HepG2 (cell line): ENCODE data around the gene KANK3. TPM values are rescaled to one million over a fixed set of nuclear protein-coding genes. Genes with fewer than 3 reads are reported as not detected.

Source experiments
- ERF ChIP-seq: IDR thresholded peaks from 2 replicates; pipeline ENCODE4 v1.6.1; 2018; ENCODE audit warnings: missing biosample characterization, missing genetic modification reagents
- HNRNPL ChIP-seq: fragments of 200-400 bp; formaldehyde crosslinking; IDR thresholded peaks from 2 replicates; pipeline ENCODE4 v1.6.1; 2017; ENCODE audit warnings: mild to moderate bottlenecking, low read depth, low read length
- TBL1XR1 ChIP-seq: fragments of 150-350 bp; IDR thresholded peaks from 2 replicates; pipeline ENCODE4 v1.6.1; 2014; ENCODE audit warnings: borderline replicate concordance, low read length; ENCODE audit not compliant: partially characterized antibody
- ZFX ChIP-seq: sonication (generic); formaldehyde crosslinking; IDR thresholded peaks from 2 replicates; pipeline ENCODE4 v1.4.0; 2020; ENCODE audit warnings: mild to moderate bottlenecking, low read depth, missing genetic modification reagents, moderate library complexity
- ZNF253 ChIP-seq: sonication (generic); formaldehyde crosslinking; IDR thresholded peaks from 2 replicates; pipeline ENCODE4 v1.8.0; 2022; ENCODE audit warnings: mild to moderate bottlenecking, missing genetic modification reagents, borderline replicate concordance
- ZNF383 ChIP-seq: sonication (generic); formaldehyde crosslinking; IDR thresholded peaks from 2 replicates; pipeline ENCODE4 v1.4.0; 2020; ENCODE audit warnings: missing genetic modification reagents, mild to moderate bottlenecking, borderline replicate concordance
- ZNF468 ChIP-seq: sonication (generic); formaldehyde crosslinking; IDR thresholded peaks from 2 replicates; pipeline ENCODE4 v1.8.0; 2022; ENCODE audit warnings: mild to moderate bottlenecking, moderate library complexity, missing genetic modification reagents
- ZNF761 ChIP-seq: sonication (generic); formaldehyde crosslinking; conservative IDR thresholded peaks from 2 replicates; pipeline ENCODE4 v1.4.0; 2020; ENCODE audit warnings: mild to moderate bottlenecking, missing genetic modification reagents
- ZSCAN20 ChIP-seq: sonication (generic); formaldehyde crosslinking; IDR thresholded peaks from 2 replicates; pipeline ENCODE4 v1.4.0; 2020; ENCODE audit warnings: missing genetic modification reagents, mild to moderate bottlenecking, borderline replicate concordance
- polyA plus RNA-seq, 8 experiments: library from polyadenylated mRNA; depleted of rRNA in 3 of 8; stranded (reverse) in 7 of 8; unstranded in 1 of 8; fragments of >200 nt; fragmentation: Illumina TruSeq in 4 of 8; extraction: Trizol in 4 of 8; gene quantifications; 2 replicates each; pipeline versions ENCODE4 v1.2.1 to v1.2.3, GENCODE V29; 2011 to 2016; ENCODE audit warnings: low read depth in 4 of 8, missing spikeins in 1 of 8, mixed read lengths in 1 of 8; ENCODE audit not compliant: insufficient read depth in 1 of 8
- total RNA-seq, 5 experiments: library from RNA; depleted of rRNA; stranded (reverse); fragments of >200 nt; fragmentation: Illumina TruSeq; extraction: Trizol; gene quantifications; 2 replicates each; pipeline ENCODE4 v1.2.3, GENCODE V29; 2016; ENCODE audit warnings: low read depth in 1 of 5
- TF ChIP-seq, protein P1 (sequence below): sonication (generic); formaldehyde crosslinking; IDR thresholded peaks from 2 replicates; pipeline ENCODE4 v1.5.0; 2020; ENCODE audit warnings: mild to moderate bottlenecking, missing genetic modification reagents, borderline replicate concordance
- TF ChIP-seq, protein P2 (sequence below): sonication (generic); formaldehyde crosslinking; IDR thresholded peaks from 2 replicates; pipeline ENCODE4 v1.4.0; 2020; ENCODE audit warnings: mild to moderate bottlenecking, missing genetic modification reagents
- TF ChIP-seq, protein P3 (sequence below): sonication (generic); formaldehyde crosslinking; IDR thresholded peaks from 2 replicates; pipeline ENCODE4 v1.5.1; 2020; ENCODE audit warnings: missing genetic modification reagents, mild to moderate bottlenecking, borderline replicate concordance
- TF ChIP-seq, protein P4 (sequence below): sonication (generic); formaldehyde crosslinking; IDR thresholded peaks from 2 replicates; pipeline ENCODE4 v1.4.0; 2020; ENCODE audit warnings: mild to moderate bottlenecking, missing genetic modification reagents

KANK3 gene
- total and polyA plus RNA-seq, 2 of the 13 experiments (the other 11 are each of a cell fraction or from before 2014, with no cell fraction given) = 0.15 to 0.20 TPM

GRCh38 chr19:8361921-8362793 is 19.1 kb upstream of the KANK3 start (continued):
- TF ChIP-seq, protein P1, sequence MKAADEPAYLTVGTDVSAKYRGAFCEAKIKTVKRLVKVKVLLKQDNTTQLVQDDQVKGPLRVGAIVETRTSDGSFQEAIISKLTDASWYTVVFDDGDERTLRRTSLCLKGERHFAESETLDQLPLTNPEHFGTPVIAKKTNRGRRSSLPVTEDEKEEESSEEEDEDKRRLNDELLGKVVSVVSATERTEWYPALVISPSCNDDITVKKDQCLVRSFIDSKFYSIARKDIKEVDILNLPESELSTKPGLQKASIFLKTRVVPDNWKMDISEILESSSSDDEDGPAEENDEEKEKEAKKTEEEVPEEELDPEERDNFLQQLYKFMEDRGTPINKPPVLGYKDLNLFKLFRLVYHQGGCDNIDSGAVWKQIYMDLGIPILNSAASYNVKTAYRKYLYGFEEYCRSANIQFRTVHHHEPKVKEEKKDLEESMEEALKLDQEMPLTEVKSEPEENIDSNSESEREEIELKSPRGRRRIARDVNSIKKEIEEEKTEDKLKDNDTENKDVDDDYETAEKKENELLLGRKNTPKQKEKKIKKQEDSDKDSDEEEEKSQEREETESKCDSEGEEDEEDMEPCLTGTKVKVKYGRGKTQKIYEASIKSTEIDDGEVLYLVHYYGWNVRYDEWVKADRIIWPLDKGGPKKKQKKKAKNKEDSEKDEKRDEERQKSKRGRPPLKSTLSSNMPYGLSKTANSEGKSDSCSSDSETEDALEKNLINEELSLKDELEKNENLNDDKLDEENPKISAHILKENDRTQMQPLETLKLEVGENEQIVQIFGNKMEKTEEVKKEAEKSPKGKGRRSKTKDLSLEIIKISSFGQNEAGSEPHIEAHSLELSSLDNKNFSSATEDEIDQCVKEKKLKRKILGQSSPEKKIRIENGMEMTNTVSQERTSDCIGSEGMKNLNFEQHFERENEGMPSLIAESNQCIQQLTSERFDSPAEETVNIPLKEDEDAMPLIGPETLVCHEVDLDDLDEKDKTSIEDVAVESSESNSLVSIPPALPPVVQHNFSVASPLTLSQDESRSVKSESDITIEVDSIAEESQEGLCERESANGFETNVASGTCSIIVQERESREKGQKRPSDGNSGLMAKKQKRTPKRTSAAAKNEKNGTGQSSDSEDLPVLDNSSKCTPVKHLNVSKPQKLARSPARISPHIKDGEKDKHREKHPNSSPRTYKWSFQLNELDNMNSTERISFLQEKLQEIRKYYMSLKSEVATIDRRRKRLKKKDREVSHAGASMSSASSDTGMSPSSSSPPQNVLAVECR = peak; percentile 46; the same call in 1 of the 2 replicates
- TF ChIP-seq, protein P2, sequence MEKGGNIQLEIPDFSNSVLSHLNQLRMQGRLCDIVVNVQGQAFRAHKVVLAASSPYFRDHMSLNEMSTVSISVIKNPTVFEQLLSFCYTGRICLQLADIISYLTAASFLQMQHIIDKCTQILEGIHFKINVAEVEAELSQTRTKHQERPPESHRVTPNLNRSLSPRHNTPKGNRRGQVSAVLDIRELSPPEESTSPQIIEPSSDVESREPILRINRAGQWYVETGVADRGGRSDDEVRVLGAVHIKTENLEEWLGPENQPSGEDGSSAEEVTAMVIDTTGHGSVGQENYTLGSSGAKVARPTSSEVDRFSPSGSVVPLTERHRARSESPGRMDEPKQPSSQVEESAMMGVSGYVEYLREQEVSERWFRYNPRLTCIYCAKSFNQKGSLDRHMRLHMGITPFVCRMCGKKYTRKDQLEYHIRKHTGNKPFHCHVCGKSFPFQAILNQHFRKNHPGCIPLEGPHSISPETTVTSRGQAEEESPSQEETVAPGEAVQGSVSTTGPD (CRISPR knock-in tag) = no peak
- TF ChIP-seq TBL1XR1 (no peak), ZNF383 (no peak), ZSCAN20 (no peak), ERF (CRISPR knock-in tag) (0 out of 2 replicates have a peak, but pooled peaks have one; percentile 26), ZFX (CRISPR knock-in tag) (peak; percentile 64), ZNF761 (CRISPR knock-in tag) (no peak), ZNF253 (CRISPR knock-in tag) (no peak), HNRNPL (peak; percentile 88; the same call in 1 of the 2 replicates), ZNF468 (CRISPR knock-in tag) (no peak)
- TF ChIP-seq, protein P3, sequence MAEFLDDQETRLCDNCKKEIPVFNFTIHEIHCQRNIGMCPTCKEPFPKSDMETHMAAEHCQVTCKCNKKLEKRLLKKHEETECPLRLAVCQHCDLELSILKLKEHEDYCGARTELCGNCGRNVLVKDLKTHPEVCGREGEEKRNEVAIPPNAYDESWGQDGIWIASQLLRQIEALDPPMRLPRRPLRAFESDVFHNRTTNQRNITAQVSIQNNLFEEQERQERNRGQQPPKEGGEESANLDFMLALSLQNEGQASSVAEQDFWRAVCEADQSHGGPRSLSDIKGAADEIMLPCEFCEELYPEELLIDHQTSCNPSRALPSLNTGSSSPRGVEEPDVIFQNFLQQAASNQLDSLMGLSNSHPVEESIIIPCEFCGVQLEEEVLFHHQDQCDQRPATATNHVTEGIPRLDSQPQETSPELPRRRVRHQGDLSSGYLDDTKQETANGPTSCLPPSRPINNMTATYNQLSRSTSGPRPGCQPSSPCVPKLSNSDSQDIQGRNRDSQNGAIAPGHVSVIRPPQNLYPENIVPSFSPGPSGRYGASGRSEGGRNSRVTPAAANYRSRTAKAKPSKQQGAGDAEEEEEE (CRISPR knock-in tag) = no peak
- TF ChIP-seq, protein P4, sequence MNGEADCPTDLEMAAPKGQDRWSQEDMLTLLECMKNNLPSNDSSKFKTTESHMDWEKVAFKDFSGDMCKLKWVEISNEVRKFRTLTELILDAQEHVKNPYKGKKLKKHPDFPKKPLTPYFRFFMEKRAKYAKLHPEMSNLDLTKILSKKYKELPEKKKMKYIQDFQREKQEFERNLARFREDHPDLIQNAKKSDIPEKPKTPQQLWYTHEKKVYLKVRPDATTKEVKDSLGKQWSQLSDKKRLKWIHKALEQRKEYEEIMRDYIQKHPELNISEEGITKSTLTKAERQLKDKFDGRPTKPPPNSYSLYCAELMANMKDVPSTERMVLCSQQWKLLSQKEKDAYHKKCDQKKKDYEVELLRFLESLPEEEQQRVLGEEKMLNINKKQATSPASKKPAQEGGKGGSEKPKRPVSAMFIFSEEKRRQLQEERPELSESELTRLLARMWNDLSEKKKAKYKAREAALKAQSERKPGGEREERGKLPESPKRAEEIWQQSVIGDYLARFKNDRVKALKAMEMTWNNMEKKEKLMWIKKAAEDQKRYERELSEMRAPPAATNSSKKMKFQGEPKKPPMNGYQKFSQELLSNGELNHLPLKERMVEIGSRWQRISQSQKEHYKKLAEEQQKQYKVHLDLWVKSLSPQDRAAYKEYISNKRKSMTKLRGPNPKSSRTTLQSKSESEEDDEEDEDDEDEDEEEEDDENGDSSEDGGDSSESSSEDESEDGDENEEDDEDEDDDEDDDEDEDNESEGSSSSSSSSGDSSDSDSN (CRISPR knock-in tag) = peak; percentile 49; the same call in 1 of the 2 replicates
